ENCODE data around the gene NEU4. TPM values are rescaled to one million over a fixed set of nuclear protein-coding genes. Genes with fewer than 3 reads are reported as not detected.

NEU4 gene
- total RNA-seq, 1 donor from 2014 or later = 0.88 TPM

DNA sequence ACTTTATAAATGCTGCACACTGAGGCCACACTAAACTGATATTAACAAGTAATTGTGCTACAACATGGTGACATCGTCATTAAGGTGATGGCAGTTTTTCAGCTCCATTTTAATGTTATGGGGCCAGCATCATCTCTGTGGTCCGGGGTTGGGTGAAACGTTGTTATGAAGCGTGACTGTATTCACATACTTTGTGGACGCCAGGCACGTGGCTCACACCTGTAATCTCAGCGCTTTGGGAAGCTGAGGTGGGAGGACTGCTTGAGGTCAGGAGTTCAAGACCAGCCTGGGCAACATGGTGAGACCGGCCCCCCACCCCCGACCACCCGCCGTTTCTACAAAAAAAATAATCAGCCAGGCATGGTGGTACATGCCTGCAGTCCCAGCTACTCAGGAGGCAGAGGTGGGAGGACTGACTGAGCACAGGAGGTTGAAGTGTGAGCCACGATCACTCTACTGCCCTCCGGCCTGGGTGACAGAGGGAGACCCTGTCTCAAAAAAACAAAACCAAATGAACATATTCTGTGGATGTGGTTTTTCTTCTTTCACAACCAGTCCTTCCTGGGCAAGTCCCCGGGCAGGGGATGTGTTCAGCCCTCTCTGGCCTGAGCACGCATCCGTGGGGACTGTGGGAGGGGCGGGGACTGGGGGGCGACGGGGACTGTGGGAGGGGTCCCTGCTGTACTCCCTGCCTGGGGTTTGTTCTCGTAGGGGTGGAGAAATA is 45.3 kb upstream of the NEU4 start:
- Mint-ChIP-seq H3K4me3 (ENCODE audit: unreplicated experiment) (no peak overlapping the region), H3K4me1 (ENCODE audit: low read depth, unreplicated experiment) (peaks cover 5% of the 10 kb centered on the region), H3K27me3 (ENCODE audit: unreplicated experiment) (peaks cover 4% of the 10 kb centered on the region), H3K9me3 (ENCODE audit: unreplicated experiment) (peaks cover 6% of the 10 kb centered on the region), H3K27ac (ENCODE audit: unreplicated experiment) (peak overlapping the region; percentile 22), H3K36me3 (ENCODE audit: unreplicated experiment) (peaks cover 10% of the 10 kb centered on the region)
- DNase-seq = no peak
- no peak for TF ChIP-seq CTCF (IDR thresholded peaks at IDR 0.05; ENCODE audit: partially characterized antibody, unreplicated experiment)

DNA sequence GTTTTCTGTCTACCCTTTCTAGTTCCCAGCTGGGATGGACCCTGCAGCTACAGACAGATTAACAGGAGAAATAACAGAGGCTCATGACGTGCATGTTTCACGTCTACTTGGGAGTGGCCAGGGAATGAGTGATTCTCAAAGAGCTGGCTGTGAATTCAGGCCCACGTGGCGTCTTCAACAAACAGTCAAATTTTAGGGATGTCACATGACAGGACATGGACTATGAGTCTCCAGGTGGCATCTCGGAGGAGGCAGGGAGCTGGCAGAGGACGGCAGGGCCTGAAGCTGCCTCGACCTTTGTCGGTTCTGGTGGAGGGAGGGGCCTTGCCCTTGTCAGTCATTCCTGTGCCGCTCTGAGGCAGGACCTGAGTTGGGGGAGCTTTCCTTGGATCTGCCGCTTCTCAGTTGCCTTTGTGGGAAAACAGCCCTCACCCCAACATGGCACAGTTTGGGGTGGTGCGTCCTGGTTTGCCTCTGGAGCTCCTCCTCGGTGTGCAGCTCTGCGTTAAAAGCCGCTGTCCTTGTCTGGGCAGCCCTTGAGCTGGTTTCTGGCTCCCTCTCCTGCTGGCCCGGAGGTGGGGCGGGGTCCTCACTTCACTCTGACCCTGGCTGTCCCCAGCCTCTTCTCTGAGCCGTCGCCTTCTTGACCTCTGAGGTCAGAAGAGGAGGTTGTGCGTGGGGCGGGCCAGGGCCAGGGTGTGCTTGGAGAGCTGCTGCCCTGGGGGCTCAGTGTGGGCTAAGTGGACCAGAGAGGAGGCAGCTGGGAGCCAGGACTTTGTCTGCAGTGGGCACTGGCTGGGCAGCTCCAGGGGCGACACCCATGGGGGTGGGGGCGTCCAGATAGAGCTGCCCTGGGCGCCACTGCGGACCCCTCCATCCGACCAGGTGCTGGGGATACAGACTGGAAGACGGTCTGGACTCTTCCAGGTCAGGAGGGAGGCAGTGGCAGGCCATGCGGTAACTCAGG is 44.4 kb upstream of the NEU4 start:
- peak overlapping the region; percentile 55 for H3K27ac Mint-ChIP-seq (ENCODE audit: unreplicated experiment)
- H3K4me3 Mint-ChIP-seq (ENCODE audit: unreplicated experiment) = no peak overlapping the region

GRCh38 chr2:241767464-241768250 is 41.3 kb upstream of the NEU4 start:
- H3K27me3 Mint-ChIP-seq (ENCODE audit: unreplicated experiment) = no peaks in the 10 kb centered on the region
- H3K4me3 Mint-ChIP-seq (ENCODE audit: unreplicated experiment) = no peak overlapping the region
- peaks cover 1% of the 10 kb centered on the region for H3K9me3 Mint-ChIP-seq (ENCODE audit: unreplicated experiment)
- H3K36me3 Mint-ChIP-seq (ENCODE audit: unreplicated experiment) = no peaks in the 10 kb centered on the region
- DNase-seq = peak; percentile 16
- no peak overlapping the region for H3K27ac Mint-ChIP-seq (ENCODE audit: unreplicated experiment)
- peaks cover 4% of the 10 kb centered on the region for H3K4me1 Mint-ChIP-seq (ENCODE audit: low read depth, unreplicated experiment)
- TF ChIP-seq CTCF (IDR thresholded peaks at IDR 0.05; ENCODE audit: partially characterized antibody, unreplicated experiment) = no peak

More for the DNA sequence above, 44.4 kb upstream of the NEU4 start:
- Mint-ChIP-seq H3K4me1 (ENCODE audit: low read depth, unreplicated experiment) (peaks cover 2% of the 10 kb centered on the region), H3K27me3 (ENCODE audit: unreplicated experiment) (peaks cover 4% of the 10 kb centered on the region), H3K9me3 (ENCODE audit: unreplicated experiment) (peaks cover 4% of the 10 kb centered on the region), H3K36me3 (ENCODE audit: unreplicated experiment) (peaks cover 10% of the 10 kb centered on the region)
- no peak for TF ChIP-seq CTCF (IDR thresholded peaks at IDR 0.05; ENCODE audit: partially characterized antibody, unreplicated experiment)
- peak; percentile 43 for DNase-seq

- Mint-ChIP-seq H3K4me3 (ENCODE audit: unreplicated experiment) (no peak overlapping the region), H3K27ac (ENCODE audit: unreplicated experiment) (no peak overlapping the region)
- TF ChIP-seq CTCF (IDR thresholded peaks at IDR 0.05; ENCODE audit: partially characterized antibody, unreplicated experiment) = no peak
Measured at GRCh38 chr2:241768251-241768711, 40.7 kb upstream of the NEU4 start.

More at GRCh38 chr2:241768251-241768711, 40.7 kb upstream of the NEU4 start:
- H3K4me1 Mint-ChIP-seq (ENCODE audit: low read depth, unreplicated experiment) = peaks cover 4% of the 10 kb centered on the region
- H3K36me3 Mint-ChIP-seq (ENCODE audit: unreplicated experiment) = no peaks in the 10 kb centered on the region
- DNase-seq = peak; percentile 12
- peaks cover 1% of the 10 kb centered on the region for H3K9me3 Mint-ChIP-seq (ENCODE audit: unreplicated experiment)
- H3K27me3 Mint-ChIP-seq (ENCODE audit: unreplicated experiment) = no peaks in the 10 kb centered on the region

Measured in glutamatergic neuron (in vitro differentiated cells).